K562 treated with DMSO at 1 percent for 48 hours (cell line): ENCODE data around the gene ASAH2. TPM values are rescaled to one million over a fixed set of nuclear protein-coding genes. Genes with fewer than 3 reads are reported as not detected.

Experiments used
- total RNA-seq: library from RNA; unstranded; fragments of 300-600 nt; gene quantifications from 2 replicates; pipeline ENCODE4 v1.2.3, GENCODE V29; 2022; ENCODE audit warnings: low replicate concordance; ENCODE audit errors: extremely low read depth

ASAH2 gene
- not detected in 2 replicates for total RNA-seq

DNA sequence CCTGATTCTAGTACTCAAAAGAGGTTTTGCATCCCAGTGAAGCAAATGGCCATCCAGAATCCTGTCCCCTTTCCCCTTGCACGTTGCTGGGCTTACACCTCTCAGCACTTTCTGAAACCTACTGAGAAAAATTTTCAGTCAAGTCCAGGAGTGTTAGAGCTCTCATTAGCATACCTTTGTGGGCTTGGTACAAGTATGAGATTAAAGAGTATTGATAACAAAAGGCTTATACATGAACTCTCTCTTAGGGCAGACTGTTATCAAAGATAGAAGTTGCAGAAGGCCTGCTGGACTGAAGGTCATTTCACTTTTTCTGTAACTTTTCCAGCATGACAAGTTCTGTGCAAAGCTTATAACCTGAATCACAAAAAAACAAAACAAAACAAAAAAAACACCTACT lies at the start of gene ASAH2:
Gene ASAH2, minus strand, starts transcription at position 123 of the 400 bp plus-strand sequence. CDS start 2,906 bp downstream, outside the sequence.

Other genes with a start within 250 kb of the ASAH2 start
- not detected in 2 replicates for gene WASHC2A, start 183.6 kb downstream of the ASAH2 start, total RNA-seq